ENCODE data around the gene CACNA1G.
A peak's percentile ranks its signal among the peaks of the same experiment; 100 is the strongest.

Gene CACNA1G

GRCh38 chr17:50520483-50520882 is 40.0 kb upstream of the CACNA1G start:
- no peaks in the 10 kb centered on the region for H3K27me3 ChIP-seq (ENCODE audit: control insufficient read depth, insufficient read depth, low read length, poor library complexity, severe bottlenecking)
- no peak overlapping the region for H3K4me3 ChIP-seq (ENCODE audit: insufficient read depth, low read depth, low read length)
- H3K36me3 ChIP-seq (ENCODE audit: control insufficient read depth, insufficient read depth, low read length) = no peaks in the 10 kb centered on the region
- no peak overlapping the region for H3K27ac ChIP-seq (ENCODE audit: insufficient read depth, low read depth, low read length, poor library complexity, severe bottlenecking)
- WGBS, 2 experiments = 93 to 94% methylated on average over 2 of the region's 2 CpGs
- H3K4me1 ChIP-seq (ENCODE audit: control insufficient read depth, insufficient read depth, low read length) = peaks cover 9% of the 10 kb centered on the region
- H3K9me3 ChIP-seq (ENCODE audit: control insufficient read depth, low read length) = no peaks in the 10 kb centered on the region

- 88 to 91% methylated on average over 2 of the region's 2 CpGs for WGBS, 2 experiments
- Histone ChIP-seq H3K27ac (ENCODE audit: insufficient read depth, low read depth, low read length, poor library complexity, severe bottlenecking) (no peak overlapping the region), H3K4me1 (ENCODE audit: control insufficient read depth, insufficient read depth, low read length) (peaks cover 8% of the 10 kb centered on the region), H3K4me3 (ENCODE audit: insufficient read depth, low read depth, low read length) (no peak overlapping the region), H3K9me3 (ENCODE audit: control insufficient read depth, low read length) (no peaks in the 10 kb centered on the region), H3K27me3 (ENCODE audit: control insufficient read depth, insufficient read depth, low read length, poor library complexity, severe bottlenecking) (no peaks in the 10 kb centered on the region), H3K36me3 (ENCODE audit: control insufficient read depth, insufficient read depth, low read length) (no peaks in the 10 kb centered on the region)
Measured at GRCh38 chr17:50521514-50521913, 39.0 kb upstream of the CACNA1G start.

GRCh38 chr17:50522766-50523165 is 37.7 kb upstream of the CACNA1G start:
- no peaks in the 10 kb centered on the region for H3K9me3 ChIP-seq (ENCODE audit: control insufficient read depth, low read length)
- no peak overlapping the region for H3K27ac ChIP-seq (ENCODE audit: insufficient read depth, low read depth, low read length, poor library complexity, severe bottlenecking)
- no peaks in the 10 kb centered on the region for H3K27me3 ChIP-seq (ENCODE audit: control insufficient read depth, insufficient read depth, low read length, poor library complexity, severe bottlenecking)
- 95 to 96% methylated on average over 10 of the region's 10 CpGs for WGBS, 2 experiments
- H3K4me1 ChIP-seq (ENCODE audit: control insufficient read depth, insufficient read depth, low read length) = peaks cover 8% of the 10 kb centered on the region
- no peaks in the 10 kb centered on the region for H3K36me3 ChIP-seq (ENCODE audit: control insufficient read depth, insufficient read depth, low read length)
- H3K4me3 ChIP-seq (ENCODE audit: insufficient read depth, low read depth, low read length) = no peak overlapping the region

- Histone ChIP-seq H3K36me3 (ENCODE audit: control insufficient read depth, insufficient read depth, low read length) (no peaks in the 10 kb centered on the region), H3K27me3 (ENCODE audit: control insufficient read depth, insufficient read depth, low read length, poor library complexity, severe bottlenecking) (no peaks in the 10 kb centered on the region), H3K4me3 (ENCODE audit: insufficient read depth, low read depth, low read length) (no peak overlapping the region), H3K4me1 (ENCODE audit: control insufficient read depth, insufficient read depth, low read length) (peaks cover 8% of the 10 kb centered on the region), H3K27ac (ENCODE audit: insufficient read depth, low read depth, low read length, poor library complexity, severe bottlenecking) (no peak overlapping the region), H3K9me3 (ENCODE audit: control insufficient read depth, low read length) (no peaks in the 10 kb centered on the region)
- 93 to 95% methylated on average over 2 of the region's 2 CpGs for WGBS, 2 experiments
Measured at GRCh38 chr17:50523208-50523607, 37.3 kb upstream of the CACNA1G start.

- H3K27me3 ChIP-seq (ENCODE audit: control insufficient read depth, insufficient read depth, low read length, poor library complexity, severe bottlenecking) = no peaks in the 10 kb centered on the region
- no peaks in the 10 kb centered on the region for H3K9me3 ChIP-seq (ENCODE audit: control insufficient read depth, low read length)
- H3K4me1 ChIP-seq (ENCODE audit: control insufficient read depth, insufficient read depth, low read length) = no peaks in the 10 kb centered on the region
- 95 to 97% methylated on average over 18 of the region's 18 CpGs for WGBS, 2 experiments
- H3K27ac ChIP-seq (ENCODE audit: insufficient read depth, low read depth, low read length, poor library complexity, severe bottlenecking) = no peak overlapping the region
- no peak overlapping the region for H3K4me3 ChIP-seq (ENCODE audit: insufficient read depth, low read depth, low read length)
- H3K36me3 ChIP-seq (ENCODE audit: control insufficient read depth, insufficient read depth, low read length) = no peaks in the 10 kb centered on the region
Measured at GRCh38 chr17:50524838-50525237, 35.7 kb upstream of the CACNA1G start.

GRCh38 chr17:50527155-50527762 is 33.3 kb upstream of the CACNA1G start:
- Histone ChIP-seq H3K4me1 (ENCODE audit: control insufficient read depth, insufficient read depth, low read length) (peaks cover 4% of the 10 kb centered on the region), H3K27me3 (ENCODE audit: control insufficient read depth, insufficient read depth, low read length, poor library complexity, severe bottlenecking) (peaks cover 13% of the 10 kb centered on the region), H3K36me3 (ENCODE audit: control insufficient read depth, insufficient read depth, low read length) (no peaks in the 10 kb centered on the region), H3K4me3 (ENCODE audit: insufficient read depth, low read depth, low read length) (no peak overlapping the region), H3K27ac (ENCODE audit: insufficient read depth, low read depth, low read length, poor library complexity, severe bottlenecking) (no peak overlapping the region), H3K9me3 (ENCODE audit: control insufficient read depth, low read length) (no peaks in the 10 kb centered on the region)
- 45 to 47% methylated on average over 5 of the region's 5 CpGs for WGBS, 2 experiments

- Histone ChIP-seq H3K36me3 (ENCODE audit: control insufficient read depth, insufficient read depth, low read length) (no peaks in the 10 kb centered on the region), H3K9me3 (ENCODE audit: control insufficient read depth, low read length) (no peaks in the 10 kb centered on the region), H3K27me3 (ENCODE audit: control insufficient read depth, insufficient read depth, low read length, poor library complexity, severe bottlenecking) (peaks cover 20% of the 10 kb centered on the region), H3K4me1 (ENCODE audit: control insufficient read depth, insufficient read depth, low read length) (peaks cover 12% of the 10 kb centered on the region), H3K27ac (ENCODE audit: insufficient read depth, low read depth, low read length, poor library complexity, severe bottlenecking) (no peak overlapping the region), H3K4me3 (ENCODE audit: insufficient read depth, low read depth, low read length) (no peak overlapping the region)
- 47 to 49% methylated on average over 4 of the region's 4 CpGs for WGBS, 2 experiments
Measured at GRCh38 chr17:50527949-50528474, 32.5 kb upstream of the CACNA1G start.

GRCh38 chr17:50529849-50530248 is 30.7 kb upstream of the CACNA1G start:
- no peak overlapping the region for H3K27ac ChIP-seq (ENCODE audit: insufficient read depth, low read depth, low read length, poor library complexity, severe bottlenecking)
- no peaks in the 10 kb centered on the region for H3K36me3 ChIP-seq (ENCODE audit: control insufficient read depth, insufficient read depth, low read length)
- WGBS, 2 experiments = 95 to 96% methylated on average over 7 of the region's 7 CpGs
- no peak overlapping the region for H3K4me3 ChIP-seq (ENCODE audit: insufficient read depth, low read depth, low read length)
- peaks cover 23% of the 10 kb centered on the region for H3K4me1 ChIP-seq (ENCODE audit: control insufficient read depth, insufficient read depth, low read length)
- H3K9me3 ChIP-seq (ENCODE audit: control insufficient read depth, low read length) = no peaks in the 10 kb centered on the region
- peaks cover 39% of the 10 kb centered on the region for H3K27me3 ChIP-seq (ENCODE audit: control insufficient read depth, insufficient read depth, low read length, poor library complexity, severe bottlenecking)

GRCh38 chr17:50531428-50532025 is 29.0 kb upstream of the CACNA1G start:
- H3K36me3 ChIP-seq (ENCODE audit: control insufficient read depth, insufficient read depth, low read length) = no peaks in the 10 kb centered on the region
- WGBS, 2 experiments = 86 to 90% methylated on average over 6 of the region's 6 CpGs
- H3K27me3 ChIP-seq (ENCODE audit: control insufficient read depth, insufficient read depth, low read length, poor library complexity, severe bottlenecking) = peaks cover 42% of the 10 kb centered on the region

GRCh38 chr17:50532452-50533024 is 28.0 kb upstream of the CACNA1G start, which contains the start of gene EPN3:
TSS of gene EPN3 (plus strand) at chr17:50532735. CDS start at chr17:50536557, 3,822 bp downstream.
- peaks cover 42% of the 10 kb centered on the region for H3K27me3 ChIP-seq (ENCODE audit: control insufficient read depth, insufficient read depth, low read length, poor library complexity, severe bottlenecking)
- WGBS, 2 experiments = 1% methylated on average over 20 to 21 of the region's 21 CpGs
- H3K36me3 ChIP-seq (ENCODE audit: control insufficient read depth, insufficient read depth, low read length) = no peaks in the 10 kb centered on the region
- no peaks in the 10 kb centered on the region for H3K9me3 ChIP-seq (ENCODE audit: control insufficient read depth, low read length)
- peak within 1 kb of the TSS; percentile 20 for H3K4me3 ChIP-seq (ENCODE audit: insufficient read depth, low read depth, low read length)
- H3K27ac ChIP-seq (ENCODE audit: insufficient read depth, low read depth, low read length, poor library complexity, severe bottlenecking) = no peak within 1 kb of the TSS
- peaks cover 23% of the 10 kb centered on the region for H3K4me1 ChIP-seq (ENCODE audit: control insufficient read depth, insufficient read depth, low read length)

More at GRCh38 chr17:50531428-50532025, 29.0 kb upstream of the CACNA1G start:
- H3K9me3 ChIP-seq (ENCODE audit: control insufficient read depth, low read length) = no peaks in the 10 kb centered on the region
- no peak overlapping the region for H3K4me3 ChIP-seq (ENCODE audit: insufficient read depth, low read depth, low read length)
- H3K27ac ChIP-seq (ENCODE audit: insufficient read depth, low read depth, low read length, poor library complexity, severe bottlenecking) = no peak overlapping the region
- H3K4me1 ChIP-seq (ENCODE audit: control insufficient read depth, insufficient read depth, low read length) = peaks cover 23% of the 10 kb centered on the region

Measured in ectodermal cell (in vitro differentiated cells).